ENCODE measurements around the gene ALG5.

DNA sequence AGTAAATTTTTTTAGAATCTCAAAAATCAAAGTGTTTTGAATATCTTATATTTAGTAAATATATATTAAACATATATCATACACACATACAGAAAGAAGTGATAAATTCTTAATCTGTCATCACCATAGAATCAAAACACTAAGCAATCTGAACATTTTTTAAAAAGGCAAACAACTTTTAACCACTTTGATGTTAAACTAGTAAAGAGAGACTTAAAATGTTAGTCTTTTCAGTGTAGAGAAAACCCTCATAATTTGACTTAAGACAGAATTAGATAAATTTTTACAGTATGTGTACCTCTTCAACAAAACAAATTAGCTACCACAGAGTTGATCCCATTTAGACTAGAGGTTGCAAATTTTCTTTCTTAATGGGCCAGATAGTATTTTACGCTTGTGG, 46.9 kb upstream of the ALG5 start:
- TF ChIP-seq EZH2 (IDR thresholded peaks at IDR 0.05) (no peak), POLR2AphosphoS5 (IDR thresholded peaks at IDR 0.05; ENCODE audit: borderline replicate concordance, low read depth, low read length) (no peak)
